Skeletal muscle cell (primary cell): ENCODE data around the gene ARHGAP6.
"Not testable (repeated sequence)": the region's sequence is repeated elsewhere in the genome, so short reads cannot be mapped to it uniquely, and the experiment has no call there.

Experiments
- DNase-seq: peaks from one replicate; pipeline ENCODE4 v3.0.0-alpha.2; 2010; ENCODE audit warnings: low read depth
- H3K4me3 ChIP-seq: 2 replicates; pipeline ENCODE4 v1.5.1; 2011; ENCODE audit warnings: low read depth, mild to moderate bottlenecking, control low read depth, low read length, moderate library complexity

The ARHGAP6 gene

GRCh38 chrX:11535156-11535919, 130.4 kb downstream of the ARHGAP6 start:
- no peak overlapping the region for H3K4me3 ChIP-seq
- DNase-seq: no peak

DNA sequence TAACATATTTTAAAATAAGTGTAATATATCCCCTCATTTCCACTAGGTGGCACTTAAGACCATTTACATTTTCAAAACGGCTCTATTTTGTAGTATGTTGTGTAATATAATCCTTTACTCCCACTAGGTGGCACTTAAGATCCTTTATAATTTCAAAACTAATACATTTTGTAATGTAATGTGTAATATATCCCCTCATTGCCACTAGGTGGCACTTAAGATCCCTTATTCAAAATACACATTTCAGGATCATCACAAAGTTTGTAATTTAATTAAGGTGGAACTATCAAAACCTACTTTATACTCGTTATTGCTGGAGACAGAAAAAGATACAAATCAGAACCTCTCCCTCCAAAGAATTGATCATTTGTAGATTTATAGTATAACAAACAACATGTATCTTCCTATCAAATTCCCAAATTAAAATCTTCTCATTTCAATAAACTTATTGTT, 132.5 kb downstream of the ARHGAP6 start:
- no peak overlapping the region for H3K4me3 ChIP-seq

DNA sequence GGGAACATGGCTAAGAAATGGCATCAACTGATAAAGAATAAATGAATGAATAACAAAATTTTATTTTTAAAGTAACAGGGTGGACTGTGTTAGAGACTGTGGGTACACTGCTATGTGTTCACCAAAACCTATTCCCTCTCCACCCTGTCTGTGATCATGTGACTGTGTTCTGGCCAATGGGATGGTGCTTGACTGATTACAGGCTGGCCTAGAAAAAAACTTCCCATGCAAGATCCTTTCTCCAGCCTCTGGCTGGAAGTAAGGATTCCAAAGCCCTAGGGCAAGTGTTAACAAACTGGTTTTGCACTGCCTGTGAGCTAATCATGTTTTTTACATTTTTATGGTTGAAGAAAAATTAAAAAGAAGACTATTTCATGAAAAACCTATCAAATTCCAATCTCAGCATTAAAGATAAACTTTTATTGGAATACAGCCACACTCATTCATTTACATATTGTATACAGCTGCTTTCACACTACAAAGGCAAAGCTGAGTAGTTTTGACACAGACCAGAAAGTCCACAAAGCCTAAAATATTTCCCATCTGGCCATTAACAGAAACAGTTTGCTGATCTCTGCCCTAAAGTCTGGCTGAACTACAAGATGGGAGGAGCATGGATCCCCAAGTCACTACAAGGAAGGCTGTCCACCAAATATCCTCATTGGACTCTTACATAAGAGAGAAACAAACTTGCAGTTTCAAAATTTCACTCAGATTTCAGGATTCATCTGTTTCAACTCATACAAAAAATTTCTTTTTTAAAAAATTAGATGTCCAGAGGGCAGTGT, 133.2 kb downstream of the ARHGAP6 start:
- H3K4me3 ChIP-seq: no peak overlapping the region
- no peak for DNase-seq

More for the DNA sequence above, 132.5 kb downstream of the ARHGAP6 start:
- DNase-seq: peak; percentile 39

- DNase-seq: no peak
- H3K4me3 ChIP-seq: no peak overlapping the region
Observed at GRCh38 chrX:11531226-11531625, 134.5 kb downstream of the ARHGAP6 start.

DNA sequence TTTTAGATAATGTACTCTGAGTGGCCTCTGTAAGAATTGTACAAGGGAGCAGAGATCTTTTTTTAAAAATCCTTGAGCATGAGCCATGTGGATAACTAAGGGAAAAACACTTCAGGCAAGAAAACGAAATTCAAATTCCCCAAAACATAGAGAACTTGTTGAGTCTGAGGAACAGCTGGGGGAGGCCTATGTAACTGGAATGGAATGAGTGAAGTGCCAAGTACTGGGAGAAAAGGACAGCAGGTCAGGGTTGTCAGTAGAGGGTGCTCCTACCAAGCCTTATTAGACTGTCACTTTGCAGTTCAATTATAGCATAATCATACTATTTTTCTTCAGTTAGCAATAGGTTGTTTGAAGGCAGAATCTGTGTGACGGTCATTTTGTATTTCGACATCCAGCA, 135.1 kb downstream of the ARHGAP6 start:
- no peak for DNase-seq
- H3K4me3 ChIP-seq: no peak overlapping the region

- H3K4me3 ChIP-seq: no peak overlapping the region
- DNase-seq: no peak
Observed at GRCh38 chrX:11528623-11529022, 137.1 kb downstream of the ARHGAP6 start.

DNA sequence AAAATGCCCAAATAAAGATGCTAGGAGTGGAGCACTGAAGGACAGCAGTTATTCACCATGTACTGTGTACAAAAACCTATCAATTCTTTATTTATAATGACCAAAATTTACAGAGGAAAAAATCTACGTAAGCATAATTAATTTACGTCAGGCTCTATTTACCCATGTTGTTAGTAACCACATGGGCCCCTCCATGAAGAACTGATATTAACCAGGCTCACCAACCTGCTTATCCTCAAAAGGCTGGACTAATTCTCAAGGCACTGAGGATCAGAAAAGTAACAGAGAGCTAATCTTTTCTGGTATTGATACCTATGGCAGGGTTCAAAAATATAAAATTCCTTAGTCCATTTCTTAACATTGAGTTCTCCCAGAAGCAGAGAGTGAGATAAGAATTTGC, 140.0 kb downstream of the ARHGAP6 start:
- no peak for DNase-seq
- H3K4me3 ChIP-seq: no peak overlapping the region

DNA sequence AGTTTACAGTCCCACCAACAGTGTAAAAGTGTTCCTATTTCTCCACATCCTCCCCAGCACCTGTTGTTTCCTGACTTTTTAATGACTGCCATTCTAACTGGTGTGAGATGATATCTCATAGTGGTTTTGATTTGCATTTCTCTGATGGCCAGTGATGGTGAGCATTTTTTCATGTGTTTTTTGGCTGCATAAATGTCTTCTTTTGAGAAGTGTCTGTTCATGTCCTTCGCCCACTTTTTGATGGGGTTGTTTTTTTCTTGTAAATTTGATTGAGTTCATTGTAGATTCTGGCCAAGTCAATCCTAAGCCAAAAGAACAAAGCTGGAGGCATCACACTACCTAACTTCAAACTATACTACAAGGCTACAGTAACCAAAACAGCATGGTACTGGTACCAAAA, 146.5 kb downstream of the ARHGAP6 start:
- DNase-seq, H3K4me3 ChIP-seq: not testable (repeated sequence)

GRCh38 chrX:11509786-11510185, 155.9 kb downstream of the ARHGAP6 start:
- no peak overlapping the region for H3K4me3 ChIP-seq
- no peak for DNase-seq

DNA sequence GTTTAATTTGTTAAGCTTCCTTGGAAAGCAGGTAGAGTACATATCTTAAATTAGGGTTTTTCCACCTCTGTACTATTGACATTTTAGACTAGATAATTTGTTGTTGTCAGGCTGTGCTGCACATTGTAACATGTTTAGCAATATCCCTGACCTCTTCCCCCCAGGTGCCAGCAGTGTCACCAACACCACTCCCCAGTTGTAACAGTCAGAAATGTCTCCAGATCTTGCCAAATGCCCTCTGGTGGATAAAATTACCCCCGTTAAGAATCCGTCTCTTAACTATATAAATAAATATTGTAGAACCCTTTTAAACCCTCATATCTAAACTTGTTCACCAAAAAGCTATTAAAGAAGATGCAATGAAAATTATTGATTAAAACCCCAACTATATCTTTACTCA, 161.5 kb downstream of the ARHGAP6 start:
- H3K4me3 ChIP-seq: no peak overlapping the region
- no peak for DNase-seq

GRCh38 chrX:11499076-11500044, 166.4 kb downstream of the ARHGAP6 start:
- DNase-seq: peak; percentile 71
- H3K4me3 ChIP-seq: no peak overlapping the region

GRCh38 chrX:11491375-11491774, 174.3 kb downstream of the ARHGAP6 start:
- H3K4me3 ChIP-seq, DNase-seq: not testable (repeated sequence)

DNA sequence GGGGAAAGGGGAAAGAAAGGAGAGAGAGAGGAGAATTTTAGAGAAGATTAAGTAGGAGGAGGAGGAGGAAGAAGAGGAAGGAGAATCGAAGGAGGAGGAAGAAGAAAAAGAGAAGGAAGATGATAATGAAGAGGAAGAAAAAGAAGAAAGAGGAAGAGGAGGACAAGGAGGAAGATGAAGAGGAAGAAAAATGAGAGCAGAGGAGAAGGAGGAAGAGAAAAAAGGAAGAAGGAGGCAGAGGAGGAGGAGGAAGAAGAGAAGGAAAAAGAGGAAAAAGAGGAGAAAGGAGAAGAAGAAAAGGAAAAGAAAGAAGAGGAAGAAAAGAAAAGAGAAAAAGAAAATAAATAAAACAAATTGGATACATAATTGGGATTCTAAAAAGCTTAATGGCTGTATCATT, 181.4 kb downstream of the ARHGAP6 start:
- DNase-seq: no peak

GRCh38 chrX:11481035-11481434, 184.7 kb downstream of the ARHGAP6 start:
- H3K4me3 ChIP-seq: no peak overlapping the region
- DNase-seq: peak; percentile 57

More for the DNA sequence above, 181.4 kb downstream of the ARHGAP6 start:
- H3K4me3 ChIP-seq: no peak overlapping the region

DNA sequence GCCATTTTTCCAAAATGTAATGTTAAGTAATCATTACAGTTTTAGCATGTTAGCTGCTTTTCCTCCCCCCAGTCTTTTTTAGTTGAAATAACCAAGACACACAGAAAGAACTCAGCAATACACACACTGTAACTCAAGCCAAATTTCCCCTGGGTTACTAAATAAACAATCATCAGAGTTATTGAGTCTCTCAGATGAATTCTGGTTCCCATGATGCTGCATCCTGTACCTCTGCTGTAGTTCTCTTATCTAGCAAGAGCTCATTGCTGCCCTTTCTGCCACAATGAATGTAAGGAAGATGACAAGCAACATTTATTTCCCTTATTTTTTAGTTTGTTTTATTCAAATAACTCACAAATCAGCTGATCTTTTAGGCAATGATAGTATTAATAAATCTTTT, 185.1 kb downstream of the ARHGAP6 start:
- H3K4me3 ChIP-seq: no peak overlapping the region
- no peak for DNase-seq

DNA sequence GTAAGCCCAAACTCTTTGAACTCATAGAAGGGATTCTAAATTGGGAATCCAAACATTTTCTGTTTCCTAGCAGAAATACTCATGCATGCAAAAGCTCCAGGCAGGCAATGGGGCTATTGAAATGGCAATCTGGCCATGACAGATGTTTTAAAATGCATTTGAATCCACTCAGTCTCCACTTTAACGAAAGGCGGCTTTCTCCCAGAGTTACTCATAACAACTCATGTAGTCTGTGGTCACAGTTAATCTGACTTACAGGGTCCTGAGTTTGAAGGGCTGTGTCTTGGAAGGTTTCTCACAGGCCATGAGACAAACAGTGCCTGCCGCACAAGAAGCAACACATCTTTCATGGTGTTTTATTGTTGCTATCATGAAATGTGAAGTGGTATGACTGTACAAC, 186.8 kb downstream of the ARHGAP6 start:
- H3K4me3 ChIP-seq: no peak overlapping the region
- DNase-seq: no peak

- DNase-seq: peak; percentile 55
- H3K4me3 ChIP-seq: no peak overlapping the region
Observed at GRCh38 chrX:11478026-11478425, 187.7 kb downstream of the ARHGAP6 start.

- no peak overlapping the region for H3K4me3 ChIP-seq
- peak; percentile 47 for DNase-seq
Observed at GRCh38 chrX:11474576-11474975, 191.1 kb downstream of the ARHGAP6 start.

DNA sequence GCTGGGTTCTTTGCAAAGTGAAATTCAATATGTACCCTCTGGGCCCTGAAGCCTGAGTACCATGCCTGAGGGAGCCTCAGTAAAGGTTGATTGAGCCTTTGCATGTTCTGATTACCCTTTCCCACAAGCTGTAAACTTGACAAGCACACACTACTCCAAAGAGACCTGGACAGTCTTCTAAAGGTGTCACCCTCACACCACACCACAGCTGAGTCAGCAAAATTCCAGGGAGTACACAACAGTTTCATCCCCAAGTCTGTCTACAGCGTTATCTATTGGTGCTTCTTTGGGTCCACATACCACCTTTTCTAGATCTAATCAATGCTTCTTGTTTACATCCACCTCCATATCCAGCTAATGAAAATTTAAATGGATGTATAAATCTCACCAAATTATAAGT, 191.7 kb downstream of the ARHGAP6 start:
- H3K4me3 ChIP-seq: no peak overlapping the region
- DNase-seq: no peak

DNA sequence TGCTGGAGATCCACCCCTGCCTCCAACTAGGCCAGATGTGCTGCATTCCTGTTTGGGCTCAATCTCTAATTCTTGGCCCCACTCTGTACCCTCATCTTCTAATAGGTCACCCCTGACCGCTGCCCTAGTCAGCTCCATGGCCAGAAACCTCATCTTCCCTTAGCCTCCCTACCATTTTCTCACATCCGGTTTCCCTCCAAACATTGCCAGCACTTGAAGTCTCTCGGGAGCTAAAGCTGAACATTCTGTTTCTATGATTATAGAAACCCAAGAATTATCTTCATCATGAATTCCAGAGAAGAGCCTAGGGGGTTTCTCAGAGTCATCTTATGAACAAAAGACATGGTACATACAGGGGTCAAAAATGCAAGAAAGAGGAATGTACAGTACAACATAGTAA, 192.8 kb downstream of the ARHGAP6 start:
- no peak overlapping the region for H3K4me3 ChIP-seq
- peak; percentile 85 for DNase-seq
